GM21390 (cell line): ENCODE results near the gene ANKMY1.

Experiments used
- ATAC-seq: cut with Tn5 transposase; IDR thresholded peaks from one replicate; pipeline ENCODE4 v1.9.1; 2021; ENCODE audit not compliant: unreplicated experiment

The ANKMY1 gene

DNA sequence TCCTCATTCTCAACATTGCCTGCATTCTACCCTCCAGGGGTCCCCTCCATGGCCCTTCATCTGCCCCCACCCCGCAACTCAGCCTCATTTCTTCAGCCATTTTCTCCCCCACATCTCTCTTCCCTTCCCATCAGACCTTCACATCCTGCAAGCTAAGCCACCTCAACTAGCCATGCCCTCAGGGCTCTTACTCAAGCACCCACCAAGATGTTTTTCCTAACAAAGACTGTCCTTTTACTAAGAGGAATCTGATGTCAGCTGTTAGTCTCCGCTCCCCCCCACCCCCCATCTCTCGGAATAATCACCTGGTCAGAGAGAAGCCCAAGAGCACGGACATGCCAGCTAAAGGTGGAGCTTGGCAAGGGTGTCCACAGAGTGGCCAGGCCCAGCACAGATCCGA lies 24.0 kb upstream of the ANKMY1 start:
- ATAC-seq = no peak

DNA sequence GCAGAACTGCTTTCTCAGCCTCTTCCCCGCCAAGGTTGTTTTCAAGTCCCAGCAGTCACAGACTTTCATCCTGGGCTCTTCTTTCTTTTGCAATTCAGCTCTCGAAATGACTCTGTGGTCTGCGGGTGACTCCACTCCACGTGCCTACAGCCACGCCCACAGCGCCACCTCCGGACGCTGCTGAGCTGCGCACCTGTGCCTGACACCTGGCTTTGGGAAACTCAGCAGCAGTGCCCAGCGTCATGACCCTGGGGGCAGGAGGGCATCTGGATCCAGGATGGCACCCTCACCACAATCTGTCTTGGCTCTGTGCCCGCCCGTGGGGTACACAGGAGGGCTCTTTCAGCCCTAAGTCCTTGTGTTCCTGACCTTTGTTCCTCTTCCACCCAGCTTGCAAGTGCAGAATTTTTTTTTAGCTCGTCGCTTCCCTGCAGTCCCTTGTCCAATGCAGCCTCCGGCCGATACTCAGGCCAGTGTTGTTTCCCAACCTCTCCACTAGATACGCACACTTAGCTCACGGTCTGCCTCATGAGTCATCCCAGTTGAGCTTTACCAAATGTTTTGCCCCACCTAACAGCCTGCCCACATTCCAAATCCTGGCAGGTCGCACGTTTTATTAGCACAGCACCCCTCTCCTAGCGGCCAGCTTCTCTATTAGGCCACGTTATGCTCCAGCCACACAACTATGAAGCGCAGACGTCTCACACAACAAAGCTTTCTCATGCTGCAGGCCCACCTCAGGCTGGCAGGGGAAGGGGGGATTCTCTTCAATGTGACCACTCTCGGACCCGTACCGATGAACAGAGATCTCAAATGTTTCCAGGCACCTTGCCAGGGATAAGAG lies 22.2 kb upstream of the ANKMY1 start:
- ATAC-seq = no peak

DNA sequence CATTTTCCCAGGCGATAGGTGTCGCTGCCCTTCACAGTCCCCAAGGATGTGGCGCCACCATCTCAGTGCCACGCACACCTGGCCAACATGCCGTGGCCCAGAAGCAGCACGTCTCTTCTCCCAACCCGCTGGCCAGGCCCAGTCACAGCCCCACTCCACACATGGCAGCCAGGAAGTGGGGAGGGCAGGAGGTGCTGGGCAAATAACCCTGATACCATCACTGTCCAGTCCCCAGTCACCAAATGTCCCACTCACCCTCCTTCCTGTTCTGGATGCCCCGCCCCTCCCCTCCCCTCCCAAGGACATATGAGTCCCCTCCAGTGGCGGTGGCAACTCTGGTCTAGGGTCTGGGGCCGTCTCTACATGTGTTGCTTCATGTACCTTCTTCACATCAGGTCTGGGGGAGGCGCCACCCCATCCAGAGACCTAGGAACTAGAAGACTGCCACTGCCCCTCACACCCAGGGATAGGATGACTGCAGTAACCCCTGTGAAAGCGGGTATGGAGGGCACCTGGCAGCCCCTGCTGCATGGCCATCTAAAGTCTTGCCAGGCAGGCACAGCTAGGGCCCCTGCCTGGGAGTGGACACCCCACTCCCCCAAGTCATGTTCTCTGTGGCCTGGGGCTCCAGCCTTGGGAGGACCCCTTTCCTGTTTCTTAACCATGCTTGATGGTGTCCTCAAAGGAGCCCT lies 21.4 kb upstream of the ANKMY1 start:
- no peak for ATAC-seq

DNA sequence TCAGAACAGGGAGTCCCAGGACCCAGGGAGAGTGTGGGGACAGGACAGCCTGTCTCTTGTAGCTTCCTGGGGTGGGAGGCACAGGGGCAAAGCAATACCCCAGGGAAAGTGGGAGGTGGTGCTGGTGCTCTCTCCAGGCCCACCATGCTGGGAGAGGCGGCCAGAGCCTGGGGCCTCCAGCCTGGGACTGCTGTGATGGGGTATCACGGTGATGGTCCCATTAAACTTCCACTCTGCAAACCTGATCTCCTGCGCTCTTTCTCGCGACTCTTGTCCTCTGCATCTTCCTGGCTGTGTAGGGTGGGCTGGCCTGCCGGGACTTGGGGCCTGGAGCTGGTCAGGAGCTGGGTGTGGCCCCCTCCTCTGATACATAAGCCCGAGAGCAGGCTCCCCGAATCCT lies 20.7 kb upstream of the ANKMY1 start:
- no peak for ATAC-seq

DNA sequence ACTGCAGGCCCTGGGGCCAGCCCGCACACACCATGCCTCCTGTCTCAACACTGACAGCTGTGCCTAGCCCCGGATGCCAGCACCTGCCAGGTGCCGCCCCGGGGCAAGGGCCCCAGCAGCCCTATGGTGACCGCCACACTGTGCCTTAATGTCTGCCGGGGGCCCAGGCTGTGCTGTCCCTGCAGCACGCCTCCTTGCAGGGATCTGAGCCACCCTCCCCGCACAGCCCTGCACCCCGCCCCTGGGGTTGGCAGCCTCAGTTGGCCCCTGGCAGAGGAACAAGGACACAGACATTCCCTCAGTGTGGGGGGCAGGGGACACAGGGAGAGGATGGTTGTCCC lies 20.3 kb upstream of the ANKMY1 start:
- no peak for ATAC-seq

DNA sequence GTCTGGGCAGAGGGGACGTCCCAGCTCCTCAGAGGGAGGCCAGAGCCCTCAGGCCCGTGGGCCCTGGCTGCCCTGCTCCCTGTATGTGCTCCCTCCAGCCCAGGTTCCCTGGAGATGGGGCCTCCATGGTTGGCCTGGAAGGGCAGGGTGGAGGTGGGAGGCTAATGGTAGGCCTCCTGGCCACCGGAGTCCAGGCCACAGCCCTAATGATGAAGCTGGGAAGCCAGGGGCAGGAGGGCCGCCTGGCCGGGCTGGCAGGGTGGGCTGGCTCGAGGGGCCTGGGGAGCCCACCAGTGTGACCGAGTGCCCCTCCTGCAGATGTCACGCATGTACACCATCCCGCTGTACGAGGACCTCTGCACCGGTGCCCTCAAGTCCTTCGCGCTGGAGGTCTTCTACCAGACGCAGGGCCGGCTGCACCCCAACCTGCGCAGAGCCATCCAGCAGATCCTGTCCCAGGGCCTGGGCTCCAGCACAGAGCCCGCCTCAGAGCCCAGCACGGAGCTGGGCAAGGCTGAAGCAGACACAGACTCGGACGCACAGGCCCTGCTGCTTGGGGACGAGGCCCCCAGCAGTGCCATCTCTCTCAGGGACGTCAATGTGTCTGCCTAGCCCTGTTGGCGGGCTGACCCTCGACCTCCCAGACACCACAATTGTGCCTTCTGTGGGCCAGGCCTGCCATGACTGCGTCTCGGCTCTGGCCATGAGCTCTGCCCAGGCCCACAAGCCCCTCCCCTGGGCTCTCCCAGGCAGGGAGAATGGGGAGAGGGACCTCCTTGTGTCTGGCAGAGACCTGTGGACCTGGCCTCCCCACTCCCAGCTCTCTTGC lies 19.7 kb upstream of the ANKMY1 start:
- ATAC-seq = no peak

DNA sequence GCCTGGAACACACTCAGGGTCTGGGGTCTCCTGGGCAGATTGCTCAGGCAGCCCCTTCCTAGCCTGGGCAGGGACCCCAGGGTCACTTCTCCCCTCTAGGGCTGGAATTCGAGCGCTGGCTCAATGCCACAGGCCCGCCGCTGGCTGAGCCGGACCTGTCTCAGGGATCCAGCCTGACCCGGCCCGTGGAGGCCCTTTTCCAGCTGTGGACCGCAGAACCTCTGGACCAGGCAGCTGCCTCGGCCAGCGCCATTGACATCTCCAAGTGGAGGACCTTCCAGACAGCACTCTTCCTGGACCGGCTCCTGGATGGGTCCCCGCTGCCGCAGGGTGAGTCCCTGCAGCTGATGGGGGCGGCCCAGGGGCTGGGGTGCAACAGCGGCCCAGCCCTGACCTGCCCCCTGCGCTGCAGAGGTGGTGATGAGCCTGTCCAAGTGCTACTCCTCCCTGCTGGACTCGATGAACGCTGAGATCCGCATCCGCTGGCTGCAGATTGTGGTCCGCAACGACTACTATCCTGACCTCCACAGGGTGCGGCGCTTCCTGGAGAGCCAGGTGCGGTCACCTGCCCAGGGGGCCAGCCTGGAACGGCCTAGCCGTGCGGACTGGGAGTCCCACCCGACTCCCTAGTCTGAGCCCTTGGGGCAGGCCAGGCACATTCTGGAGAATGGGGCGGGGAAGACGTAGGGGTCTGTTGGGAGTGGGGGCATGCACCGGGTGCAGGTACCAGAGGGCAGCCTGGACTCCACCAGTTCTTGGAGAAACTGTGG lies 18.8 kb upstream of the ANKMY1 start:
- ATAC-seq = no peak

DNA sequence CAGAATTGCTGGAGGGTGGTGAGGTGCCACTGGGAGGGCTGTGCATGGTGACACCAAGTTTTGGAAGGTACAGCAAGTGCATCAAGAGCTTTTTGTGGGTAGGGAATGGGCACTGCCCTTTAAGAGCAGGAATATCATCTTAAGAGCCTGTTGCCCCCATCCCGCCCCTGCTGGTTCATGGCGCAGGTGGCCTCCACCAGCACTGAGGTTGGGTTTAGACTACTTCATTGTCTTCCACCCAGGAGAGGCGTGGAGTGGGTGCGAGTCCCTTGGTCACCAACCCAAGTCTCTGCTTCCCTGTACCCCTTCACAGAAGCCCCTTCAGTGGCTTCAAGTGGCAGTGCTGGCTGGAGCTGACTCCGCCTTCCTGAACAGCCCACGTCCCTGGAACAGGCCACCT lies 18.2 kb upstream of the ANKMY1 start:
- no peak for ATAC-seq

DNA sequence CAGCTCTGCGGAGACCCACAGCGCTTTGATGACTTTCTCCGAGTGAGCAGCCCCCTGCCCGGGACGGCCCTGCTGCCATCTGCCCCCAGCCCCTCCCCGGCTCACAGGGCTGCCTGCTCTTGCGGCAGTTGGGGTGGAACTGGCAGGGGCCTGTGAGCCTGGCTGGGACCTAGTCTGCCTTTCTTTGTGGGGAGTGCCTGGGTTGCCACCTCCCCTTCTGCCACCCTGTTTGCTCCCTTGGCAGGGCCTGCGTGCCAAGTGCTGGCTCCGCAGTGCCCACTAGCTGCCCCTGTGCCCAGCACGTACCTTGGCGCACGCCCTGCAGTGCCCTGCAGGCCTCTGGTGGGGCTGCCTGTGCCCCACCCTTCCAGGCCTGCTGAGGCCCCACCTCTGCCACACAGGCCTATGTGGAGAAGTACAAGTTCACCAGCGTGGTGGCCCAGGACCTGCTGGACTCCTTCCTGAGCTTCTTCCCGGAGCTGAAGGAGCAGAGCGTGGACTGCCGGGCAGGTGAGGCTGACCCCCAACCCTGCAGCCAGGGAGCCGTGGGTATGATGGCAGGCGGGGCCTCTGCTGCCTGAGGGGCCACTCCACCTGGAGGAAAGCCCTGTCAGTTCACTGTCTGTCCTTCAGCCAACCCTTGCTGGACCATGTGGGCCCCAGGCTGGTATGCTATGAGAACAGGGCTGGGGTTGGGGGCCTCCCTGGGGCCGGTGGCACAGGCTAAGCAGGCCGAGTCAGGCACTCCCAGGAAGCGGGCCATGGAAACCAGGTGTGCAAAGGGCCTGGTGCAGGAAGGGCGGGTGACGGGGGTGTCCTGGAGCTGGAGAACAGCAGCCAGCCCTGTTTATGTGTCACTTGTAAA lies 17.5 kb upstream of the ANKMY1 start:
- no peak for ATAC-seq

DNA sequence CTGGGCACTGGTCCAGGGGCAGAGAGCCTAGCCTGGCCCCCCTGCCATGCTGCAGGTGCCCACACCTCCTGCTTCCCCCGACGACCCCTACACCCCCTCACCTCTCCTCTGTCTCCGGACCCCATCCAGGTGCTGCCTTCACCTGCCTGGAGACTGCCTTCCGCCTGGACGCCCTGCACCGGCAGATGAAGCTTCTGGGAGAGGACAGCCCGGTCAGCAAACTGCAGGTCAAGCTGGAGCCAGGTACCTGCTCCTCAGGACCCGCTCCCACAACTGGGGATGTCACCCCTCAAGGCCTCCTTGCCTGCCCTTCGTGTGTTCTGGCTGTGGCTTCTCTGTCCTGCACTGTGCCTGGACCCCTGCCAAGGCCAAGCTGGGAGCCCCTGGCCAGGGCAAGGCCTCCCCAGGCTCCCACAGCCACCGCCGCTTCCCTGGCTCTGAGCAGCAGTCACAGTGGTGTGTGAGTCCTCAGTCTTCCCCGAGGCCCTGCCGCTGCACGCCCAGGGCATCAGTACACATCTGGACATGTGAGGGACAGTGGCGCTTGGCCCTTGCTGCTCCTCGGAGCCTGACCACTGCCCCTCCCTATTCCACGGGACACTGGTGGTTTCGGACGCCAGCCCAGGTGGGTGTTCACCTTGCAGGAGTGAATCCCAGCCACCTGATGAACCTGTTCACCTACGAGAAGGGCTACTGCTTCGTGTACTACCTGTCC lies 16.8 kb upstream of the ANKMY1 start:
- ATAC-seq = no peak

DNA sequence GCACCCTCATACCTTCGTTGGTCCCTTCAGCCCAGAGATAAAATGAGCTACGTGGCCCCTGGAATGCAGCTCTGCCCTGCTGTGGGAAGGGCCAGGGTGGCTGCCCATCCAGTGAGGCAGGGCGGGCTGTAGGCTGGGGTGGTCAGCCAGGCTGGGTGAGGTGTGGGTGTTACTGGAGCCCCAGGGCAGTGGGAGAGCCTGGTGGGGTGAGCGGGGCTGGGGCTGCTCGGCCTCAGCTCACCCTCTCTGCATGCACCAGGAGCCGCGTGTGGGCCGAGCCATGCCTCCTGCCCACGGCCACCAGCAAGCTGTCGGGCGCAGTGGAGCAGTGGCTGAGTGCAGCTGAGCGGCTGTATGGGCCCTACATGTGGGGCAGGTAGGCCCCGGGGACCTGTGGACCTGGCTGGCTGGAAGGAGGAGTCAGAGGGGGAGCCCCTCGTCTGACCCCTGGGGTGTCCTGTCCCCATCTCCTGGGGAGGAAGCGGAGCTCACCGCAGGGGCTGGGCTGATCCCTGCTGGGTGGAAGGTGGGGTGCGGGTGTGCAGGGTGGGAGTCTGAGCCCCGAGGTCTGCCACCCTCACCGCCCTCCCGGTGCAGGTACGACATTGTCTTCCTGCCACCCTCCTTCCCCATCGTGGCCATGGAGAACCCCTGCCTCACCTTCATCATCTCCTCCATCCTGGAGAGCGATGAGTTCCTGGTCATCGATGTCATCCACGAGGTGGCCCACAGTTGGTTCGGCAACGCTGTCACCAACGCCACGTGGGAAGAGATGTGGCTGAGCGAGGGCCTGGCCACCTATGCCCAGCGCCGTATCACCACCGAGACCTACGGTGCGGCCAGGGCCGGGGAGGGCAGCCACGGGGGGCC lies 16.0 kb upstream of the ANKMY1 start:
- no peak for ATAC-seq

DNA sequence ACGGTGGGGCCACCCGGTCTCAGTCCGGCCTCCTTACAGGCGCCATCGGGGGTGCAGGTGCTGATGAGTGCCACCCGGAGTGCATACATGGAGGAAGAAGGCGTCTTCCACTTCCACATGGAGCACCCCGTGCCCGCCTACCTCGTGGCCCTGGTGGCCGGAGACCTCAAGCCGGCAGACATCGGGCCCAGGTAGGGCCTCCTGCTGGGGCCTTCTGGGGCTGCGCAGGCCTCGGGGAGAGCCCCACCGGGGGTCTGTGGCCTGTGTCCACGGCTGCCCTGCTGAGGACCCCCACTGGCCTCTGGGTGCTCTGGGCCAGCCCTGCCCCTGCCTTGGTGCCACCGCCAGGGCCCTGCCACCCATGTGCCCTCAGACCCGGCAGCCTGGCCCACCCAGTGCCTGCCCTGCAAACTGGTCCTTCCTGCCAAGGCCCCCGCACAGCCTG lies 15.3 kb upstream of the ANKMY1 start:
- ATAC-seq = no peak

DNA sequence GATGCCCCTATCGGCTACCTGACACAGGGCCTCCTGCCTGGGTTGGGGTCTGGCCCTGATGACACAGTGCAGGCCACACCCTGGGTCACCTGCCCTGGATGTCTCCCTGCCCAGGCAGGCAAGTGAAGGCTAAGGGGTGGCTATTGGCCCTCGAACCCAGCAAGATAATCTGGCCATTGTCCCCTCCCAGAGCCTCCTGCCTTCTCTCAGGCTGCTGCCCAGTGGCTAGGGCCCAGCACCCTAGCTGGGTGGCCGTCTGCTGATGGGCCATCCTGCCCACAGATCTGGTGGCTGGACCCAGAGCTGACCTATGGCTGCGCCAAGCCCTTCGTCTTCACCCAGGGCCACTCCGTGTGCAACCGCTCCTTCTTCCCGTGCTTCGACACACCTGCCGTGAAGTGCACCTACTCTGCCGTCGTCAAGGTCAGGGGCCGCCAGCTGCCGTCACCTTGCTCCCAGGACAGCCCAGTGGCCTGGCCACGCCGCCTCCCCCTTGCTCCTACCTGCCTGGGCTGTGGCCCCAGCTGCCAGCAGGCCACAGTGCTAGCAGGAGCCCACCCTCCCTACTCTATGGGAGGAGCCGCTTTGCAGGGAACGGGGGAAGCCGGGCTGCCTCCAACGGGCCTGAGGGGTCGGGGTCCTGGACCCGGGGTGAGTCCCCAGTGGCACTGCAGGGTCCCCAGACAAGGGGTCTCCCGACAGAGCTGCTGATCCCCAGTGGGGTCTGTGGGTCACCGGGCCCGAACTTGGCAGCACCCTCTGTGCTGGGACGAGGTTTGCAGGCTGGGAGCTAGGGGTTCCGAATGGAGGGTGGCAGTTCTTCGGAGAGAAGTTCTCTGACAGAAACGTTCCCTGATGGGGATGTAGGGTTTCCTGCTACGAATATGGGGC lies 14.6 kb upstream of the ANKMY1 start:
- no peak for ATAC-seq

DNA sequence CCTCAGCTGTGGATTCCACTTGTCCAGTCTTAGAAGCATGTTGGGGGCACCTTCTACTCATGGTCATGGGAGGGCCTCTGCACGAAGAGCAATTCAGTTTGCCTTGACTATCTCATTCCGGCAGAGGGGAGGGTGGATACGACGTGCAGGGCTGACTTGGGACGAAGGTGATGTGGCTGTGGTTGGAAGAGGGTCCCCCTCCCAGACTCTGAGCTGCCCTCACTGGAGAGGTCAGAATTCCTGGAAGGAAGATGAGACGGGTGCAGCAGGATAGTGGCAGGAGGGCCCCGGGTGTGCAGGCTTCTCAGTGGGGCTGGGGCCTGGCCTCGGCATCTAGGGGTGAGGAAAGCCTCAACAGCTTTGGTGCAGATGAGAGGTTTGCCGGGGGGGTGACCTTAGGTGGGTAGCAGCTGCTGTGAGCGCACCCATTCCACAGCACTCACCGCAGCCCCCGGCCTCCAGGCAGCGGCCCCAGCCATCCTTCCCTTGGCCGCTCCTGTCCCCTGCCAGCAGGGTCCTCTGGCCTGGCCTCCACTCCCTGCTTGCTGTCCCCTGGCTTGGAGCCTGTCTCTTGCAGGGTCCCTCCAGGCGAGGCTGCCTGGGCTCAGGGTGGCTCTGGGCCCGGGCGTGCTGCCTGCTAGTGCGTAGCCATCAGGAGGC lies 13.7 kb upstream of the ANKMY1 start:
- ATAC-seq = no peak

DNA sequence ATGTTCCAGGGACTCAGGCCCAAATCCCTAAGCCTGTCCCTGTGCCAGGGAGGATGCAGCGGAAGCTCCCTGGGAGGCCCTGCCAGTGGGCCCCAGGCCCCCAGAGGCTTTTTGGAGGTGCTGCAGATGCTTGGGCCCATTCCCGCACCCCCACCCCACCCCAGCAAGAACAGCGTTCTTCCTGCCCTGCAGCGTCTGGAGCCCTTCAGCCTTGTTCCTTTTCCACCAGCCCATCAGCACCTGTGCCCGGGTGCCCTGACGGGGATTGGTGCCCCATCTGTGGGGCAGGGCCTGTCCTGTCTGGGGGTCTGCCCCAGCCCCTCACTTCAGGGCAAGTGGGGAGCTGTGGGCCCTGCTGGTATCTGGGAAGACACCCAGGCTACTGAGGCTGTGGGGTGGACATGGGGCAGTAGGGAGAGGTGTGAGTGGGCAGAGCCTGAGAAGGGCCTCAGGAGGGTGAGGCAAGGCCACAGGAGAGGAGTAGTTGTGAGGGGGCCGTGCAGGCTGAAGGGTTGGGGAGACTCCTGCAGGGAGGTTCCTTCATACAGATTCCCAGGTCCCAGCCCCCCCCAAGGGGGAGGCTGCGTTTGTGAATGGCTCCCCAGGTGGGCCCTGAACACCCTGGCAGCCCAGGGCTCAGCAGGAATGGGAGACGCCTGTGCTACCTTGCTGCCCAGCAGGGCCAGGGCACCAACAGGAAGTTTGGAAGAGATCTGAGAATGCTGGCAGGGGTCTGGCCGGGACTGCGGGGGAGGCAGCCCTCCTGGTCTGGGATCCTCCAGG lies 12.9 kb upstream of the ANKMY1 start:
- ATAC-seq = no peak

DNA sequence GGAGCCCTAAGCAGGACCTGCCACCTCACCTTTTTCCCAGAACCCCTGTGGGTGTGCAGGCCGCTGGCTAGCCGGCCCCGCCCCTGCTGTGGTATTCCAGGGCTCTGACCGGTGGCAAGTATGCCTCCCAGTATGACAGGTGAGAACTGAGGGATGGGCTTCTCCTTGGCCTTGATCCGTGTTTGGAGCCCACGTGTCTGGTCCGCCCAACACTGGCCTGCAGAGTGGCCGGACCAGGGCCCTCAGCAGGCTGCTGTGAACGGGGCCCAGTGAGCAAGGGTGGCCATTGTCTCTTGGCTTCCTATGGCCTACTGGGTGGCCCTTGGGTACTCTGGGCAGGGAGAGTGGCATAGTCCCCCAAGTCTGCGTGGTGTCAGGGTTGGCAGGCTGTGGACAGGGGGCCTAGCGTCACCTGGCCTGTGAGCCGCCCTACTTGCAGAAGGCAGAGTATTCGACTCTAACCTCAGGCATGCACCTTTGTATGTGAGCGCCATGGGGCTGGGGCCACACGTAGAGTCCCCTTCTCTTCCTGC lies 12.3 kb upstream of the ANKMY1 start:
- ATAC-seq = no peak
